GM23248 (cell line): Measurements from ENCODE around the gene CUX1.

Experiments
- EZH2 ChIP-seq: fragments of 200-600 bp; sonication (generic); IDR thresholded peaks from 2 replicates; pipeline ENCODE4 v1.6.1; 2018; ENCODE audit warnings: antibody characterized with exemption, mild to moderate bottlenecking; ENCODE audit not compliant: insufficient read depth, poor library complexity, severe bottlenecking
- EZH2phosphoT487 ChIP-seq: fragments of 200-600 bp; sonication (generic); IDR thresholded peaks from 2 replicates; pipeline ENCODE4 v1.6.1; 2018; ENCODE audit warnings: antibody characterized with exemption, moderate library complexity, mild to moderate bottlenecking, low read depth; ENCODE audit not compliant: insufficient read depth

DNA sequence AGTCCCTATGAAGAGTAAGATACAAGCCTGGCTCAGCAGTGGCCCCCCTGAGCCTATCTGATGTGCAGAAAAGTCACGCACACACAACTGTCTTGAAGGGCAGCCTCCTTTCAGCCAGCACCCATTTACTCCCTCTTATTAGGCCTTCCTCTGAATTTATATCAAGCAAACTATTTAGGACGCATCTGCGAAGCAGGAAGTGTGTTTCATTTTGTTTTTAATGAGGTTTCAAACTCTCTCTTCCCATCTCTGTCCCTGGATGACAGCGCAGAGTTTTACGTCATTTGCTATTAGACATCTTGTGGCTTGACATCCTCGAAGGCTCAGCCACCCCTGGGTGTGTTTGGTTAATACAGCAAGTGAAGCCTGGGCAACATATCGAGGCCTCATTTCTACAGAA lies 79.5 kb downstream of the CUX1 start:
- TF ChIP-seq EZH2 (no peak), EZH2phosphoT487 (no peak)
